HG02885 (cell line): Measurements from ENCODE around the gene GNG13.
"Not testable (repeated sequence)": the region's sequence is repeated elsewhere in the genome, so short reads cannot be mapped to it uniquely, and the experiment has no call there.

Experiments used
- ATAC-seq: cut with Tn5 transposase; IDR thresholded peaks from one replicate; pipeline ENCODE4 v1.9.1; 2021; ENCODE audit warnings: mild to moderate bottlenecking; ENCODE audit not compliant: unreplicated experiment, poor library complexity

Gene GNG13, protein sequence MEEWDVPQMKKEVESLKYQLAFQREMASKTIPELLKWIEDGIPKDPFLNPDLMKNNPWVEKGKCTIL

DNA sequence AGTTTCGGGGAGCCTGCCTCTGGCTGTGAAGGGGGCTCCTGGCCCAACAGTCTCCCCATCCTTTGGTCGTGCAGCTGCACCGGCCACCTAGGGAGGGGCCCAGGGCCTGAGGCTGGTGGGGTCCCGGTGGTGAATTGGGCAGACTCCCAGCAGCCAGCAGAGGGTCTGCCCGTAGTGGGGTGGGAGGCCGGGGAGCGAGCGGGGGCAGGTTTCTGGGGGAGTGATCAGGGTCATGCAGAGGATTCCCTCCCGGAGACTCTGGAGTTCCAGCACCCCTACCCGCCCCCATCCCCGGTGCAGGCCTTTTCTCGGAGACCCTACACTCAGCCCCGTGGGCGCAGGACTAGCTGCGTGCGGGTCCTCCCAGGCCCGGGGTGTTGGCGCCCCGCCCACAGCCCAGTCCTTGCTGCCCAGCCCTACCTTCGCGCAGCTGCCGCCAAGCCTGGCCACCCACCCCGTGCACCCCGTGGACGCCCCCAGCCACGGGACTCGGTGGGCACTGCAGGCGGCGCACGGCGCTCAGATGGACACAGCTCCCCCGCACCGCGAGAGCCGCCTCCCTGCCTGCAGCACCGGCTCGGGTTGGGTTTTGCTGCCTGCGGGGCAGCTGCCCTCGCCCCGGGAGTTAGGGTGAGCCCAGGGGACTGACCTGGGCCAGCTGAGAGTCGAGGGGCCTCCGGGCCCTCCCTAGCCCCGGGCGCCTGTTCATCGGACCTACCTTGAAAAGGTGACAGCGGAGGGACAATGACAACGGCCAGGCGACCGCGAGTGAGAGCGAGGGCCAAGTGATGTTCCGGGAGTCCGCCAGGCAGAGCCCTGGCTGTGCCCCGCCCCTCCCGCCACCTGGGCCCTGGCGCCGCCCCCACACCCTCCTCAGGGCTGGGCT, at the start of gene GNG13:
Gene GNG13, minus strand, starts transcription at position 787 of the 886 bp plus-strand sequence. CDS start 1,657 bp downstream, outside the sequence.
- no peak for ATAC-seq

- no peak for ATAC-seq
Observed at GRCh38 chr16:848510-849253, 48.1 kb upstream of the GNG13 start.

- no peak for ATAC-seq
Observed at GRCh38 chr16:847681-848445, 47.3 kb upstream of the GNG13 start.

GRCh38 chr16:847151-847550, 46.6 kb upstream of the GNG13 start:
- ATAC-seq, result no peak

- no peak for ATAC-seq
Observed at GRCh38 chr16:845351-845745, 44.8 kb upstream of the GNG13 start.

DNA sequence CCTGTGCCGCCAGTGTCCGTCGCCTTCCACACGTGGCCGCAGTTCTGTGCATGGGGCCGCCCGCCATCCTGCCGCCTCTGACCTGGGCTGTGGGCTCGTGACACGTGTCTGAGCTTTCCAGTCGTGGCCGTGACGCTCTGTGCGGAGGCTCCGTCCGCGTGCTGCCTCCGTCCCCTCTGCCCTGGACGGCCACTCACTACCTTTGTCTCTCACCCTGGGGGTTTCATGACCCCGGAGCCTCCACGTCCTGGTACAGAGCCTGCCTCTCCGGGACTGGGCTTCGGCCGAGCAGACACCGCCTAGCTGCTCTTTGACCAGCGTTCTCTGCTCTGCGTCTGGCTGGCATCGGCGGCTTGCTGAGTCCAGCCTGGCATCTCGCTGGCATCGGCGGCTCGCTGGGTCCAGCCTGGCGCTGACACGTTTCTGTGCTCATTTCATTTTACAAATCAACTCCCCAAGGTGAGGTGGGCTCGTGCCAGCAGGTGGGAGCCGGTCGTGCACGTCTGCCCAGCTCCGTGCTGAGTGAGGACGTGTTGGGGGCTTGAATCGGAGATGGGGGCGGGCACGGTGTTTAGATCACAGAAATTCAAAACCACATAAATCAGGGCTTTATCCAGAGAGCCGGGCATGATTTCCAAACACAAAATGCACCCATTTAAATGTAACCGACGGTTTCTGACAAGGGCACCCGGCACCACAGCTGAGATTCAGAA, 44.3 kb upstream of the GNG13 start:
- ATAC-seq, result no peak

- no peak for ATAC-seq
Observed at GRCh38 chr16:843771-844170, 43.2 kb upstream of the GNG13 start.

- no peak for ATAC-seq
Observed at GRCh38 chr16:842711-843560, 42.4 kb upstream of the GNG13 start.

DNA sequence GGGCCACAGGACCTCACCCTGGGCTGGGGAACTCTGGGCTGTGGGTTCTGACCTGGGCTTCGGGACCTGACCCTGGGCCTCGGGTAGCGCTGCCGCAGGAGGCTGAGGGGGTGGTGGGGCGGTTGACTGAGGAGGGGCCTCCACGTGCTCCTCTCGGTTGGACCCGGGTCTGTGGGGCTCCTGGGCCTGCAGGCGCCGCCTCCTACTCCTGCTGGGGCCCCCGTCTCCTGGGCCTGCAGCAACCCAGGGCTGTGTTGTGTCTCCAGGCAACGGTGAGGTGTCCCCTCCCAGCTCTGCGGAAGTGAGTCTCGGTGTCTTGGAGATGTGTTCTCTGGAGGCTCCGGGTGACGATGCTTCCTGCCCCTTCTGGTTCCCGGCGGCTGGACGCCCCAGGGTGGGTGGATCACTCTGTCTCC, 41.5 kb upstream of the GNG13 start:
- no peak for ATAC-seq

DNA sequence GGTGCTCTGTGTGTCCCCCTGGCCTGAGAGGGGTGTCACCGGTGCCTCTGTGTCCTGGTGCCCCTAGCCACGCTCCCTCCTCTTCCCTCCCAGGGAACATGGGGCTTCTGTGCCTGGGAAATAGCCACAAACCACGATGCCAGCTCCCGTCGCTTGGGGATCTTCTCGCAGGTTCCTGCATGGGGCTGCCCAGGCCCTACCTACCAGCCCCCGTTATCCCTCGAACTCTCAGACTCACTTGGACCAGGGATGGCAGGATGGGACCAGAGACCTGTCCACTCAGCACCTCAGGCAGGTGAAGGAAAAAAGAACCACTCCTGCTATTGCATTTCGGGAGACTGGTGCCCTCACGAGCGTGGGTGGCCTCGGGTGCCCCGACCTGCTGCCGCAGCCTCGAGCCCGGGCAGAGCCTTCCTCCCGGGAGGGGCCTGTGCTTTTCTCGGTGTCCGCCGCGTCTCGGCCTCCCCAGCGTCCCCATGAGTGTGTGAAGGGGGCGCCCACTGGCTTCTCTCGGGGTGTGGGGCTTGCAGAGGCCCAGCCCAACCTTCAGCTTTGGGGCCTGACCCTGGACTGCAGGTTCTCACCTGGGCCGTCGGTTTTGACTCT, 41.0 kb upstream of the GNG13 start:
- ATAC-seq, result no peak

DNA sequence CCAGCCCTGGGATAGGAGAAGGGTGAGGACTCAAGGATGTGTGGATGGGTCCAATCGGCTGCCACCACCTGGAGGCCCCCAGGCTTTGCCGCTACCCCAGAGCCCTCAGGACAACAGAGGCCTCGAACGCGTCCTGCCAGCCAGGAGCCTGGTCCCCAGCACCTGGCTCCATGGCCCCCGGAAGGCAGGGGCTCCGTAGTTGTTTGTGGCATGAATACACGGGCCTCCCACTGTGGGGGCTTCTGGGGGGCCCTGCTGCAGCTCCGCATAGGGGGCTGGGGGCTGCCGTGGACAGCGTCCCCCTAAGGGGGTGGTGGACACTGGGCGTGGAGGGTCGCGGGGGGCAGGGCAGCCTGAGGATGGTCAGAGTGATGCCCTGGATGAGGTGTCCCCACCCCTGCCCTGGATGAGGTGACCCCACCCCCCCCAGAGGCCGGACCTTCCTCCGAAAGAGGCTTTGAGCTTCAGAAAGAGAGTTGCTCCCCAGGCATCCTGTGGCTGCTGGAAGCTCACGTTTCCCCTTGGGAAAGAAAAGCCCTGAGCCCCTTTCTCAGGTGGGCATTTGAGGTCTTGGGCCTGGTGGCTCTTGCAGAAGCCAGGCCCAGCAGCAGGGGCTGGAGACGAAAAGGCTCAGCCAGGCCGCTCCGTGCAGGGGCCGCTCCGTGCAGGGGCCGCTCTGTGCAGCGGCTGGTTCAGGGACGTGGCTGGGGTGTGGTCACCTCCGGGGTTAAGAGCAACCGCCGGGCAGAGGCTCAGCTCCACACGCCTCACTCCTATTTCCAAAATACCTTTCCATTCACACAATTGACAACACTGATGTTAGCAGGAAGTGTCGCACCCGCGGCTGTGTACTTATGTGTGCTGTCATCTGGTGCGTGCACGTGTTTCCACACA, 40.3 kb upstream of the GNG13 start:
- ATAC-seq, result no peak

DNA sequence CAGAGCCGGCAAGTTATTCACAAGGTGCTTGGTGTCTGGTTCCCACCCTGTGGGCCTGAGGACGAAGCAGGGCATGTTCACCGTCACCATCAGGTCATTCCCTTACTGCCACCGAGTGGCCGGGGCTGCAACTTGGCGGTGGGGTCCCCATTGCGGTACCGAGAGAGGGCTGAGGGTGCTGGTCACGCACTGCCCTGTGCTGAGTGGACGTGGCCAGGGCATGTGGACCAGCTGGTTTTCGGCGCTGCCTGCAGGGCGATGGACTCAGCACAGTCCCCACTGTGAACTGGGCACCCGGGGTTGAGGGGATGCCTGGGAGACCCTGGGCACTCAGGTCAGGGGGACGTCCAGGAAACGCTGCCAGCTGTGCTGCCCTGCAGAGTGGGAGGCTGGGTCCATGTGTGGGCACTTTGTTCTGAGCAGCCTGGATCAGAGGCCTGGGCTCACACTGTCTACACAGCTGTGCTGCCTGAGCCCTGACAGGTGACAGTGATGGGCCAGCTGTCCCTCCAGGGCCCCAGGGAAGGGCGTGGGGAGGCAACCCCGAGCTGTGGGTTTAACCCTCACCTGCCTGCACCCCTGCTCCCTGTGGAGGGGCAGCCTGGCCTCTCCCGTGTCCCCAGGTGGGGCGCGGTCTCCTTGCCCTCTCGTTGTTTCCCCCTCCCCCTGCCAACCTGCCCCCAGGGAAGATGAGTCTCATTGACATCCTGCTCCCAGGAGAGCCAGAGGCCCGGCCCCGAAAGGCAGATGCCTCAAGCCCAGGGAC, 39.3 kb upstream of the GNG13 start:
- ATAC-seq, result no peak

- no peak for ATAC-seq
Observed at GRCh38 chr16:838741-839140, 38.2 kb upstream of the GNG13 start.

- ATAC-seq, result not testable (repeated sequence)
Observed at GRCh38 chr16:836822-837221, 36.3 kb upstream of the GNG13 start.

DNA sequence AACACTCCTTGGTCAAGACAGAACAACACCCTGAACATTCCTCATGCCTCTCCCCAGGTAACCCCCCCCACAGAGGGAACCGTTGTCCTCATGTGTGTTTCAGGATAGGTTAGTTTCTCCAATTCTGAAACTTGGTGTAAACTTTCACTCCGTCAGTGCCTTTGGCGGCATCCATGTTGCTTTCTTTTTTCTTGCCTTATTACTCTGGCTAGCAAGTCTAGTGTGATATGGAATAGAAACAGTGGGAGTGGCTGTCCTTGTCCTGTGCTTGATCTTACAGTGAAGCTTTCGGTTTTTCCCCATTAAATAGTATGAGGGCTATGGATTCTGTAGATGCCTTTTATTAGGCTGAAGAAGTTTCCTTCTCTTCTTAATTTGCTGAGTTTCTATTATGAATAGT, 35.7 kb upstream of the GNG13 start:
- ATAC-seq, result no peak

DNA sequence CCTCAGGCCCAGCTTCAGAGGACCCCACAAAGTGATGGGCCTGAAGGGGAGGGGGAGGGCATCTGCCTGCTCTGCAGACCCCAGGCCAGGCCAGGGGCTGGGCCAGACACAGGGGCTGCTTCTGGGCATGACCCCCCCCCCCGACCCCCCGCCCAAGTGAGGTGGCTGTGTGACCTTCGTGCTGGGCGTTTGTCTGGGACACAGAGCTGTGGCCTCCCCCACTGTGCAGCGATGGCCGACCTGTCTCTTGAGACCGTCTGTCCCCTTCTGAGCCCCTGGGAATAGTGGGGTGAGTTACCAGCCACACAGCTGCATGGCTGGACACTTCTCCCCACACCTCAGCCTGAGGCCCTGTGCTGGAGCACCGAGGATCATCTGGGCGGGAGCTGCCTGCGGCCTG, 34.8 kb upstream of the GNG13 start:
- no peak for ATAC-seq

DNA sequence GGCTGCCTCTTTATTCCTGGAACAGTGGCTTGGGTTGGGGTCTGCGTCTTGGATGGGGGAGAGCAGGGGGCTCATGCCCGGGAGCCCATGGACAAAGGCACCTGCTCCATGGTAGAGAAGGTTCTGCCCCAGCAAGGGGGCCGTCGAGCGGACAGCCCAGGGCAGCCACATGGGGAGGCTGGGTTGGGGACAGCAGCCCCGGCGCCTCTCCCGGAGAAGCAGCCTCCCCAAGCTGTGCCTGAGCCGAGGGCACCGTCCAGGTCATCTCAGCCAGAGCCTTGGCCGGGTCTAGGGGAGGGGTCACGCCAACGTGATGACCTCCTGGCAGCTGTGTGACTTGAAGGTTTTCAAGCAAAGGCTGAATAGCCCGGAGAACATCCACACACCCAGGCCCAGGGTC, 32.9 kb upstream of the GNG13 start:
- ATAC-seq, result no peak
